Esophagus squamous epithelium (tissue), 5 donors: ENCODE results near the gene KSR2. TPM values are rescaled to one million over a fixed set of nuclear protein-coding genes. Genes with fewer than 3 reads are reported as not detected.

Source experiments
- DNase-seq: peaks from one replicate; lab custom pipeline; 2025; lab: John Stamatoyannopoulos, UW
- H3K27ac ChIP-seq, 4 donors: fragments of 200-600 bp; sonication (generic); one replicate each; pipeline ENCODE4 v1.5.1; 2016 to 2019; ENCODE audit warnings: mild to moderate bottlenecking in 1 of 4
- H3K27me3 ChIP-seq, 4 donors: fragments of 200-600 bp; sonication (generic); 1 replicate in 3 of 4; 2 replicates in 1 of 4; pipeline versions ENCODE4 v1.5.1 to v1.6.0; 2017 to 2021; ENCODE audit warnings: antibody characterized with exemption in 1 of 4
- H3K36me3 ChIP-seq, 3 donors: fragments of 200-600 bp; sonication (generic); one replicate each; pipeline ENCODE4 v1.5.1; 2016 to 2019
- H3K4me1 ChIP-seq, 3 donors: fragments of 200-600 bp; sonication (generic); one replicate each; pipeline ENCODE4 v1.5.1; 2017 to 2019
- H3K4me3 ChIP-seq, 4 donors: fragments of 200-600 bp; sonication (generic); 1 replicate in 3 of 4; 2 replicates in 1 of 4; pipeline ENCODE4 v1.5.1; 2016 to 2019; ENCODE audit warnings: mild to moderate bottlenecking in 2 of 4, moderate library complexity in 1 of 4
- H3K9me3 ChIP-seq, 3 donors: fragments of 200-600 bp; sonication (generic); one replicate each; pipeline ENCODE4 v1.5.1; 2016 to 2019
- POLR2A ChIP-seq, 4 donors: fragments of 450-650 bp; IDR thresholded peaks; one replicate each; pipeline ENCODE4 v1.6.1; 2017; ENCODE audit warnings: antibody characterized with exemption in 4 of 4, mild to moderate bottlenecking in 4 of 4, moderate library complexity in 3 of 4
- WGBS, 2 donors: methylation state at CpG; one replicate each; pipeline ENCODE4 v1.1.5; 2018; 5-methylcytosine and 5-hydroxymethylcytosine counted together
- intact Hi-C: fragments of 100-400 bp; cut with DNase I; formaldehyde crosslinking; loops from one replicate; pipeline ENCODE4 v1.15.0; 2022
- total RNA-seq, 4 donors: library from RNA; depleted of rRNA; stranded (reverse); fragments of >200 nt; gene quantifications; one replicate each; pipeline ENCODE4 v1.1.0, GENCODE V29; 2016
- TF ChIP-seq, protein P1 (sequence below), 6 experiments: fragments of 450-650 bp in 4 of 6; fragments of 200-600 bp in 2 of 6; sonication (generic) in 2 of 6; IDR thresholded peaks; one replicate each; pipeline ENCODE4 v1.5.1; 2016 to 2019; ENCODE audit warnings: antibody characterized with exemption in 6 of 6, mild to moderate bottlenecking in 4 of 6, moderate library complexity in 4 of 6
- donor health status: DM: yes; HTN: yes; CAD: no.

KSR2 gene
- total RNA-seq, 4 donors from 2014 or later: under 0.01 to 0.13 (median 0.03) TPM

DNA sequence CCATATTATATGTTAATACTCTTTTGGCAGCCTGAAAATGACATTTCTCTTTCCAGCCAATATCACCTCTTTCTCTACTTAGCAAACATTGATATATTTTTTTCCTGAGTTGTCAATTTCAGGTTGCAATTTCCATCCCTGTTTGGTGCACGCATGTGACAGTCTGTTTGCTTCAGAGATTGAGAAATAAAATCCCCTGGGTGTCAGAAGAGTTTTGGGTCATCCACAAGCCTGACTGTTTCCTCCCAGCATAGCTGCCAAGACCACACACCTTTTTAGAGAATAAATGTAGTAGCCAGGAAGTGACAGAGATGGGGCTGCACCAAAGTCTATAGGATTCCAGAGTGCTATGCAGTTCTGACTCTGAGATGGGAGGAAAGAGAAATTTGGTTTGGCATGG lies 462.5 kb downstream of the KSR2 start:
- 73 to 79% methylated on average over 1 of the region's 1 CpG for WGBS, 2 donors
- H3K4me1 ChIP-seq: peaks cover 0 to 4% (median 0%) of the 10 kb centered on the region in 3 donors

GRCh38 chr12:117502633-117503032 lies 466.2 kb downstream of the KSR2 start:
- 65 to 67% methylated on average over 2 of the region's 2 CpGs for WGBS, 2 donors
- TF ChIP-seq POLR2A (IDR thresholded peaks at IDR 0.05): no peak
- TF ChIP-seq, protein P1, sequence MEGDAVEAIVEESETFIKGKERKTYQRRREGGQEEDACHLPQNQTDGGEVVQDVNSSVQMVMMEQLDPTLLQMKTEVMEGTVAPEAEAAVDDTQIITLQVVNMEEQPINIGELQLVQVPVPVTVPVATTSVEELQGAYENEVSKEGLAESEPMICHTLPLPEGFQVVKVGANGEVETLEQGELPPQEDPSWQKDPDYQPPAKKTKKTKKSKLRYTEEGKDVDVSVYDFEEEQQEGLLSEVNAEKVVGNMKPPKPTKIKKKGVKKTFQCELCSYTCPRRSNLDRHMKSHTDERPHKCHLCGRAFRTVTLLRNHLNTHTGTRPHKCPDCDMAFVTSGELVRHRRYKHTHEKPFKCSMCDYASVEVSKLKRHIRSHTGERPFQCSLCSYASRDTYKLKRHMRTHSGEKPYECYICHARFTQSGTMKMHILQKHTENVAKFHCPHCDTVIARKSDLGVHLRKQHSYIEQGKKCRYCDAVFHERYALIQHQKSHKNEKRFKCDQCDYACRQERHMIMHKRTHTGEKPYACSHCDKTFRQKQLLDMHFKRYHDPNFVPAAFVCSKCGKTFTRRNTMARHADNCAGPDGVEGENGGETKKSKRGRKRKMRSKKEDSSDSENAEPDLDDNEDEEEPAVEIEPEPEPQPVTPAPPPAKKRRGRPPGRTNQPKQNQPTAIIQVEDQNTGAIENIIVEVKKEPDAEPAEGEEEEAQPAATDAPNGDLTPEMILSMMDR (IDR thresholded peaks at IDR 0.05): no peak
- Histone ChIP-seq H3K27me3 (peaks cover 0 to 7% (median 0%) of the 10 kb centered on the region in 4 donors), H3K27ac (no peak overlapping the region), H3K4me1 (peaks cover 0 to 7% (median 0%) of the 10 kb centered on the region in 3 donors), H3K36me3 (no peaks in the 10 kb centered on the region), H3K4me3 (no peak overlapping the region), H3K9me3 (no peaks in the 10 kb centered on the region)
- DNase-seq: no peak
- intact Hi-C loops: no loop called here

More for the DNA sequence above, 462.5 kb downstream of the KSR2 start:
- H3K9me3 ChIP-seq: no peaks in the 10 kb centered on the region
- intact Hi-C loops: no loop called here
- peaks cover 0 to 10% (median 0%) of the 10 kb centered on the region in 4 donors for H3K27me3 ChIP-seq
- H3K4me3 ChIP-seq: no peak overlapping the region
- H3K27ac ChIP-seq: no peak overlapping the region
- no peak for TF ChIP-seq POLR2A (IDR thresholded peaks at IDR 0.05)
- TF ChIP-seq, protein P1 (IDR thresholded peaks at IDR 0.05): no peak
- no peak for DNase-seq
- no peaks in the 10 kb centered on the region for H3K36me3 ChIP-seq

GRCh38 chr12:117502233-117502632 lies 466.6 kb downstream of the KSR2 start:
- 89 to 98% methylated on average over 4 of the region's 4 CpGs for WGBS, 2 donors
- intact Hi-C loops: no loop called here
- Histone ChIP-seq H3K4me1 (peaks cover 0 to 7% (median 0%) of the 10 kb centered on the region in 3 donors), H3K9me3 (no peaks in the 10 kb centered on the region), H3K27ac (no peak overlapping the region), H3K36me3 (no peaks in the 10 kb centered on the region), H3K27me3 (peaks cover 0 to 3% (median 0%) of the 10 kb centered on the region in 4 donors), H3K4me3 (no peak overlapping the region)
- TF ChIP-seq, protein P1 (IDR thresholded peaks at IDR 0.05): no peak
- no peak for TF ChIP-seq POLR2A (IDR thresholded peaks at IDR 0.05)
- no peak for DNase-seq

DNA sequence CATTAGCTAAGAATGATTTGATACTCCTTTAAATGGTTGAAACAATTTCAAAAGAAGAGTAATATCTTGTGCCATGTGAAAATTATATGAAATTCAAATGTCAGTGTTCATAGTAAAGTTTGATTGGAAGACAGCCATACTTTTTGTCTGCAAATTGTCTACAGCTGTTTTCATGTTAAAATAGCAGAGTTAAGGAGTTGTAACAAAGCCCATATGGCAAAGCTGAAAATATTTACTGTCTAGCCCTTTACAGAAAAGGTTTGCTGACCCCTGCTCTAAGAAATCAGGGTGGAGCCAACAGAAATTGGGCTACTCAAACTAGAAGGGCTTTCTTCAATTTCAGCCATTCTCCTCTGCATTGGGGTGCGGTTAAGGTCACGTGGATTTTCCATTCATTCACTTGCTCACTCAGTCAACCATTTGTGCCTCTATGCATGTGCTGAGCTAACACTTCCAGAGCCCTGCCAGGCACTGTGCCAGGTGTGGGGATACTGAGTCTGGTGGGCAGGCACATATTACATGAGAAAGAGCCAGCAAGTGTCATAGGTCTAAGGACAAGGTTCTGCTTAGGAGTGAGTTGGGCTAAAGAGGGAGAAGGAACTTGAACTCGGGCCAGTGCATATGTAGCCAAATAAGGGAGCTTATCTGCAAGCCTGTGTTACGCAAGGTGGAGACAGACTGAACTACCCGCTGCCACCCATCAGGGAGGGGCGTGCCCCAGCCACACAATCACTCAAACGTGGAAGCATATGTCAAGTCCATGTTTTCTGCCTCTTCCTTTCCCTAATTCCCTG lies 467.5 kb downstream of the KSR2 start:
- TF ChIP-seq, protein P1 (IDR thresholded peaks at IDR 0.05): no peak
- no peak for TF ChIP-seq POLR2A (IDR thresholded peaks at IDR 0.05)
- 58 to 59% methylated on average over 7 of the region's 7 CpGs for WGBS, 2 donors

DNA sequence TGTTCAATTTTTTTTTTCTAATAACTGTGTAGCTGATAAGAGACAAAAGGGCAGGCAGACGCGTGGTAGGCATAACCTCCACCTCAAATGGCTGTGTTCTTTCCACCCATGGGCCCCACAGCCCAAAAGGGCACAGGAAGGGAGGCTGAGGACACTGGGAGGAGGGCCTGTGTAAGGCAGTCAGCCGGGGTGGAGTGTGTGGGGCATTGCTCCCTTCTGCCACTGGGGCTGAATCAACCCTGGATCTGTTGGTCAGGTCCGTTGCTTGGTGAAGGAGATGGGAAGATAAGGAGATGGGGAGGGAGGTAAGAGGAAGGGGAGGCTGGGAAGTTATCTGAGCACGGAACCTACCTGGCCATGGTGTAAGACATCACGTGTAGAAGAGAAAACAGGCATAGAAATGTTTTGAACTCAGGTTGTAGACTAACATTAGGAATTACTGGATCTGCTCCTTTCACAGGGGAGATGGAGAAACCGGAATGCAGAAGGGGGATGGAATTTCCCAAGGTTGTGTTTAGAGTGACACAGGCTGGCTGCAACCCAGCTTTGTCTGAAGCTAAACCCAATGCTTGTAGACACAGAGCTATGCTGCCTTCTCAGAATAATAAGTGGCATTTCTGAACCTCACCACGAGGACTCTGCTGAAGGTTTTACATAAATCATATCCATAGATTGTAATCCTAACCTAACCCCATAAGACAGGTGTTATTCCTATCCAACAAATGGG lies 468.9 kb downstream of the KSR2 start:
- WGBS, 2 donors: 78 to 79% methylated on average over 8 of the region's 8 CpGs
- TF ChIP-seq POLR2A (IDR thresholded peaks at IDR 0.05): no peak

More for the DNA sequence above, 467.5 kb downstream of the KSR2 start:
- H3K4me3 ChIP-seq: no peak overlapping the region
- no peaks in the 10 kb centered on the region for H3K9me3 ChIP-seq
- H3K27me3 ChIP-seq: no peaks in the 10 kb centered on the region
- H3K36me3 ChIP-seq: no peaks in the 10 kb centered on the region
- H3K27ac ChIP-seq: no peak overlapping the region
- DNase-seq: no peak
- intact Hi-C loops: no loop called here
- peaks cover 0 to 7% (median 0%) of the 10 kb centered on the region in 3 donors for H3K4me1 ChIP-seq

More for the DNA sequence above, 468.9 kb downstream of the KSR2 start:
- H3K27me3 ChIP-seq: no peaks in the 10 kb centered on the region
- H3K4me1 ChIP-seq: peaks cover 0 to 7% (median 0%) of the 10 kb centered on the region in 3 donors
- H3K36me3 ChIP-seq: no peaks in the 10 kb centered on the region
- H3K4me3 ChIP-seq: no peak overlapping the region
- no peaks in the 10 kb centered on the region for H3K9me3 ChIP-seq
- H3K27ac ChIP-seq: no peak overlapping the region
- intact Hi-C loops: no loop called here
- no peak for DNase-seq
